NCI-H748 (cell line): ENCODE data around the gene WWP2.
A peak's percentile ranks its signal among the peaks of the same experiment; 100 is the strongest.

Experiments
- DNase-seq: peaks from one replicate; lab custom pipeline; 2025; ENCODE audit not compliant: unreplicated experiment; lab: John Stamatoyannopoulos, UW

WWP2 gene

DNA sequence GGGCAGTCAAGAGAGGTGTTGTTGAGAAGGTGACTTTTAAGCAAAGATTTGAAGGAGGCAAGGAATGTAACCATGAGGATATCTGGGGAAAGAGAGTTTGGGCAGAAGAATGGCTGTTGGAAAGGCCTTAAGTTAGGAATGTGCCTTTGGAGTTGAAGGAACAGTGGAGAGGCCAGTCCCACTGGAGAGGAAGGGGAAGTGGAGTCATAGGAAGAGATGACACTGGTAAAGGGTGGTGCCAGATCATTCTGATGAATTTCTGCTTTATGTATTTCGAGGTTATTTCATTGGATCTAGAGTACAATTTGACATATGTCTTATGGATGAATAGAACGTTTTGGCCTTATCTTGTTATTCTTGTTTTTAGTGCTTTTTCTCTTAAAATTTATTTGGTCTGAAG is 93.5 kb downstream of the WWP2 start:
- no peak for DNase-seq

DNA sequence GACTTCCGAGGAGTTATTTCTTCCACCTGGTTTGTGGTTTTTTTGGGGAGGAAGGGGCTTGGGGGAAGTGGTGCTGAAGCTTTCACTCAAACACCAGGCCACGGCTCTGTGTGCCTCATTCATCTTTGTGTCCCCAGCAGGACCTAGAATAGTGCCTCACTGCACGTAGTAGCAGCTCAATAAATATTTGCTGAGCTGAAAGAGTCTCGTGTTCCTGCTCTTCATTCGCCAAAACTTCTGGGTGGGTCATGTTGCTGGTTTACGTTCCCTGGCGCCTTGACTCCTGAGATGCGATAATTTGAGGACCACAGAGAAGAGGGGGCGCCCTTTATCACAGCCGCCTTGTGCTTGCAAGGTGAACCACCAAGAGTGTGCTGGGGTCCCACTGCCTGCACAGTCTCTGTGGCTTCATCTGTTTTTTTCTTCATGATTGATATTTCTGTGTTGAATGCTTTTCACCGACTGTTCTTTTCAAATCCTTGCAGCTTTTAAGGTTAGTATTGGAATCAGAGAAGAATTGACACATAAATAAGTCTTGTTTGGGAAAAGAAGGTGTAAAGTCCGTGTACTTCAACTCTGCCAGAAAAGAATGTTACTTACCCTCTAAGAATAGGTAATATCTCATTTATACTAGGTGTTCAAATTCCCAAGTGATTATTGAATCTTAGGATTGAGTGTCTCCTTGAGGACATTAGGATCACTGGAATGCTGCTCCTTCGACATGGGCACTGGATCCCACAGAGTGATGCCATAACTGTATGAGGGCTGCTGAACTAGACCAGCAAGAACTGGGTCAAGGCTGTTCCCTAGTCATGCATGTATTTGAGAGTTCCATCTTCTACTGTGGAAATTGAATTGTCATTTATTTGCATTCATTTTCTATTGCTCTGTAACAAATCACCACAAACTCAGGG is 96.3 kb downstream of the WWP2 start:
- no peak for DNase-seq

DNA sequence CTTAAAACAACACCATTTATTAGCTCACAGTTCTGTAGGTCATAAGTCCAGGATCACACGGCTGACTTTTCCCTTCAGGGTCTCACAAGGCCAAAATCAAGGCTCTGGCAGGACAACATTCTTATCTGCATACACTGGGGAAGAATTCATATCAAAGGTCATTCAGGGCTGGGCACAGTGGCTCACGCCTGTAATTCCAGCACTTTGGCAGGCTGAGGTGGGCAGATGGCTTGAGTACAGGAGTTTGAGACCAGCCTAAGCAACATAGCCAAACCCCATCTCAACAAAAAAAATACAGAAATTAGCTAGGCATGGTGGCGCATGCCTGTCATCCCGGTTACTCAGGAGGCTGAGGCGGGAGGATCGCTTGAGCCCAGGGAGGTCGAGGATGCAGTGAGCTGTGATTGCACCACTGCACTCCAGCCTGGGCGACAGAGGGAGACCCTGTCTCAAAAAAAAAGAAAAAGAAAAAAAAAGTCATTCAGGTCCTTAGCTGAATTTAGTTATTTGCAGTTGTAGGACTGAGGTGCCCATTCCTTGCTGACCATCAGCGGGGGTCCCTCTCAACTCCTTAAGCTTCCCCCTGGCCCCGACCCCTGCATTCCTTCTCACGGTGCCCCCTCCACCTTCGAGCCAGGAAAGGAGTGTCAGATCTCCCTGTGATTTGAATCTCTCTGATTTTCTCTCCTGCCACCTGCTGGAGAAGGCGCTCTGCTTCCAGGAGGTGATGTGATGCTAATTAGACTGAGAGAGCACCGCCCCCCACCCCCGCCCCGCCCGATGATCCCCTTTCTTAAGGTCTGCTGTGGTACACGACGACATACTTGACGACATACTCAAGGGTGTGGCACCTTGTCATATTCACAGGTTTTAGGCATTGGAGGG is 97.2 kb downstream of the WWP2 start:
- peak; percentile 2 for DNase-seq

DNA sequence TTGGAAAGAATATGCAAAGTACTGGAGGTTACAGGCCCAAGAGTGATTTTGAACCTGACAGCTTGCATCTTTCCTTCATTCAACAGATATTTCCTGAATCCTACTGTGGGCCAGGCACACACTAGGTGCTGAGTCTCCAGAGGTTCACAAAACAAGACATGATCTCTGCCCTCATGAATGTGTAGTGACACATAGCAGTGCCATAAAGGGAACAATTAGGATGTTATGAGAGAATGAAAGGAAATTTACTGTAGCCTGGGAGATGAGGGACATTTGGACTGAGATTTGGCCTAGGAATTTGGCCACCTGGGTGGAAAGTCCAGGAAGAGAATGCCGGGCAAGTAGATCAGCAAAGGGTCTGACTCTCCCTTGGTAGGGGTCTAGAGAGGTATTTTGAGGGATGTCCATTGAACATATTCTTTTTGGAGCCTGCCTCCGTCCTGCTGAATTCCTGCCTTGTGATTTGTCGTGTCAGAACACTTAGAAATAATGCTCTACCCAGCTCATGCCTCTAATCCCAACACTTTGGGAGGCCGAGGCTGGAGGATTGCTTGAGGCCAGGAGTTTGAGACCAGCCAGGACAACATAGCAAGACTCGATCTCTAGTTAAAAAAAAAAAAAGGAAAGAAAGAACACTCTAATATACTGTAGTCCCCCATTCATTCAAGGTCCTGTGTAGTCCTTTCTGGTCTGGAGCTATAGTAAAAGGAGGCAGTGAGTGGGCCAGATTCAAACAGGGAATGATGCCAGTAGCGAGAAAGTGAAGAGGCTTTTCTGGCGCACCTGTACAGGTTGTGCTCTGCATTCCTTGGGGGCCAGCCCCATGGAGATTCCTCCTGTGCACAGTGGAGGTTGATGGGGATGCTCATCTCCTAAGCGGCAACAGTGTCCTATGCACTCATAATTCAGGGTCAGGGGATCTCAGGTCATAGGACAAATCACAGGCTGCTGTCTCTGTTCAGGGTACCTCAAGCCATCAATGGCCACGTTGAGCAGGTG is 98.4 kb downstream of the WWP2 start:
- no peak for DNase-seq

DNA sequence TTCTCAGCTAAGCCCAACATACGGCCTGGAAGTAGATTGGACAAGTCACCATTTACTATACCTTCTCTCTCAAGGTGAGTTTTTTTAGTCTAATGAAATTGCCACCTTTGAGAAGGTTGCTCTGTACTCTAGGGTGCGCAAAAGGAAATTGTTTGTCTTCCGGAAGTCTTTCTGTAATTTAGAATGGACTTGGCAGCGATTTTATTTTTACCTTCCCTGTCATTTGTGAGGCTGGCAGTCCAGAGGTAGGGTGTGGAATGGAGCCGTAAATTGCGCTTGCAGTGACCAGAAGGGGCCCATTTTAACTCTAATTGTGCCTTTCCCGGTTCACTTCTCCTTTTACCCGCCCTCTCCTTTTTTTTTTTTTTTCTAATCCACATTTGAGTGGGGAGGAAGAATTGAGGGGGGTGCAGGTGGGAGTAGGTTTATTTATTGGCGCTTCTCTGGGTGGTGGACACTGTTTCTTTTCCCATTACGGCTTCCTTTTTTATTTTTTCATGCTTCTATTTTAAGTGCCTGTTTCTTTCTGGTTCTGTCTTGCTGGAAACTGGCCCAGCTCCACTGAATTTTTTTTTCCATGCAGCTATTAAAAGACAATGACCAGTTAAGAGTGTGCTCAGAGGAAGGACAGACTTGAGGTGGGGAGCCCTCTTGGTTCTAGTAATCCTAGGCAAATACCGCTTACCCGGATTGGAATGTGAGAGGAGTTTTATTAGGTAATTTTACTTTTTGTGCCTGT is 99.3 kb downstream of the WWP2 start:
- DNase-seq = peak; percentile 25

DNA sequence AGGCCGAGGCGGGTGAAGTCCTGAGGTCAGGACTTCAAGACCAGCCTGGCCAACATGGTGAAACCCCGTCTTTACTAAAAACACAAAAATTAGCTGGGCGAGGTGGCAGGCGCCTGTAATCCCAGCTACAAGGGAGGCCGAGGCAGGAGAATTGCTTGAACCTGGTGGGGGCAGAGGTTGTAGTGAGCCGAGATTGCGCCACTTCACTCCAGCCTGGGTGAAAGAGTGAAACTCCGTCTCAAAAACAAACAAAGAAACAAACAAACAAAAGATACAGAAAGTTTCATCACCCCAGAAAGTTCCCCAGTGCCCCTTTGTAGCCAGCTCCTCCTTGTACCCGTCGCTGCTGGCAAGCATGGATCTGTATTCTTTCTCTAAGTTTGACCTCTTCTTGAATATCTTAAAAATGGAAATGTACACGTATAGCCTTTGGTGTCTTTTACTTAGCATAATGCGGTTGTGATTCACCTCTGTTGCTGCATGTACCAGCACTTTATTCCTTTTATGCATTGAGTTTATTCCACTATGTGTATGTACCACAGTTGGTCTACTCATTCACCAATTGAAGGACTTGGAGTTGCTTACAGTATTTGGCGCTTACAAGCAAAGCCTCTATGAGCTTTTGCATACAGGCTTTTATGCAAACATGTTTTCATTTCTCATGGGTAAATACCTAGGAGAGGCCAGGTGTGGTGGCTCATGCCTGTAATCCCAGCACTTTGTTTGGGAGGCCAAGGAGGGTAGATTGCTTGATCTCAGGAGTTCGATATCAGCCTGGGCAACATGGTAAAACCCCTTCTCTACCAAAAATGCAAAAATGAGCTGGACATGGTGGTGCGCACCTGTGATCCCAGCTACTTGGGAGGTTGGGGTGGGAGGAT is 101.5 kb downstream of the WWP2 start:
- no peak for DNase-seq

DNA sequence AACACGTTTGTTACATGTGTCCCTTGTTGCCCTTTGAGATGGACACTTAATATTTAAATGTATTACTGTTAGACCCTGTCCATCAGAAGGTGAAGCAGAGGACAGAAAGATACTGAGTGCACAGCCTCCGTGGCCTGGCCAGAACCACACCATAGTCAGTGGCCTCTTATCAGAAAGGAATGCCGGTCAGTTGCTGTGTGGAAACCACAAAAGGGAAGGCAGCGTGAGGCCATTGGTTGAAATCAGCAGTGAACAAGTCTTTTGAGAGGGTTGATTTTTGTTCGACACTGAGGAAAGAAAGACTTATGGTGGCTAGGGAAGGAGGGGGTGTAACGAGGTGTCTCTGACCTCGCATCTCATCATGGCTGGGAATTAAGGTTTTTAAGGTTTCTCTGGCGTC is 103.6 kb downstream of the WWP2 start:
- DNase-seq = no peak

DNA sequence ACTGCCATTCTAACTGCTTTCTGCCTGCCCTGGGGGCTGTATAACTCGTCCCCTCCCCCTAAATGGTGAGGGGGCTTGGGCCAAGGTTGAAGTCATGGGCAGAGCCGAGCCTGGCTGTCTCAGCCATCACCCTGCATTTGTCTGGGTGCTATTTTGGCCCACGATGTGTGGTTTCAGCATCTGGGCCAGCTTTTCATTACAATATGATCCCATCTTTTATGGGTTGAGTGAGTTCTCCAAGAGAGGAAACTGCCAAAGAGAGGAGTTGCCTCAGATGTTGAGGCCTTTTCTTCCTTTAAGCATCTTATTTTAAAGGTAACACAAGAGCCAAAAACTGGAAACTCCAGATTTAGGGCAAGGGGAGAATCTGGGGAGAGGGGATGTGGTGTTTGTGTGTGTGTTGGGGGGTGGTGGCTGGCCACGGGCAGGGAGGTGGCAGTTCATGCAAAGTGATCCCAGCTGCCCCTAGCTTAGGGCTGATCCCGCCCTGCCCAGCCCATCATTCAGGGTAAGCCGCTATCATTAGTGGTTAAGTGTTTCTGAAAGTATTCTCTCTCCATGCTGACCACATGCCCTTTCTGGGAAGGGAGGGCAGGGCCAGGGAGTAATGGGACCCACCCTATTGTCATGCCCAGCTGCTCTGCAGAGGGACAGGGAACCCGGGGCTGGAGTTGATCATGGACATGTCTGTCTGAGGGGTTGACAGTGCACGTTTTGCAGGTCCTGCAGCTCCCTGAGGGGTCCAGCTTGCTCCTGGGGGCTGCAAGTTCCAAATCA is 105.8 kb downstream of the WWP2 start:
- DNase-seq = peak; percentile 35

DNA sequence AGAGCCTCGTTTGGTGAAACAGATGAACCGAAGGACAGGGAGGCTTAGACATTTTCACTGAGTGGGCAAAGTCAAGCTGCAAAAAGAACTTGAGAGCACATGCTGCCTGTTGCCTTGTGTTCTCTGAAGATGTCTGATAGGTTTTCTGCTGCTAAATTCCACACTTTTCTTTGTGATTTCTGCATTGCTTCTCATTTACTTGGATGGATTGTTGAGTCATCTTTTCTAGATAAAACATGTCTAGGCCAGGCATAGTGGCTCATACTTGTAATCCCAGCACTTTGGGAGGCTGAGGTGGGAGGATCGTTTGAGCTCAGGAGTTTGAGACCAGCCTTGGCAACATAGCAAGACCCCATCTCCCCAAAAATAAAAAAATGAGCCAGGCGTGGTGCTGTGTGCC is 108.6 kb downstream of the WWP2 start:
- DNase-seq = no peak

DNA sequence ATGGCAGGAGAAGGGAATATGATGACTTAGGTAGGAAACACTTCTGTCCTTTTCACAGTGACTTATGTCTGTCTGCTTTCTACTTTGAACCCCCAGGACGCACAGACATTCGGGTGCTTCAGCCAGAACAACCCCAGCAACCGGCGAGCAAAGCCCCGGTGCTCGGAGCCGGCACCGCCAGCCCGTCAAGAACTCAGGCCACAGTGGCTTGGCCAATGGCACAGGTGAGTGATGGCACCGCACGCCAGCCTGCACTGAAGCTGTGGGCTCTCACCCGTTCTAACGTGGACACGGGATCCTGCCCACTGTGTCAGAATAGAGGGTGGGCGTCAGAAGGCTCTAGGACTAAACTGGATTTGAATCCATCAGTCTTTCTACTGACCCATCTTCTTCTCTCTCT is 109.6 kb downstream of the WWP2 start:
- no peak for DNase-seq

DNA sequence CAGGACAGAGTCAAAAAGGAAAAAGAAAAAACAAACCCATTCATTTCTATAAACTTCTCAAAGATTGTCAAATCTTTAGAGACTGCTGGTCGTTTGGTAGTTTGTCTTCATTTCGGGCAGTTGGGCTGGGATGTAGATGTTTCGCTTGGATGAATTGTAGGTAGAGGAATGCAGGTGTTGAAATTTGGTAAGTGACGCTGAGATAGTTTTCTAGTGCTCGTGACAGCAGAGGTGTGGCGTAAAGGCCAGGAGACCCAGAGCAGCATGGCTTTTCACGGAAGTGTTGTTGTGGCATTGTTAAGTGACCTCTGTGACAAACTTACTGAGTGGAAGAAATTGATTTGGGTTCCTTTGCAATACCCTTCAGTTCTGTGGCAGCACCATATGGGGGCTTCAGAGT is 110.8 kb downstream of the WWP2 start:
- no peak for DNase-seq

DNA sequence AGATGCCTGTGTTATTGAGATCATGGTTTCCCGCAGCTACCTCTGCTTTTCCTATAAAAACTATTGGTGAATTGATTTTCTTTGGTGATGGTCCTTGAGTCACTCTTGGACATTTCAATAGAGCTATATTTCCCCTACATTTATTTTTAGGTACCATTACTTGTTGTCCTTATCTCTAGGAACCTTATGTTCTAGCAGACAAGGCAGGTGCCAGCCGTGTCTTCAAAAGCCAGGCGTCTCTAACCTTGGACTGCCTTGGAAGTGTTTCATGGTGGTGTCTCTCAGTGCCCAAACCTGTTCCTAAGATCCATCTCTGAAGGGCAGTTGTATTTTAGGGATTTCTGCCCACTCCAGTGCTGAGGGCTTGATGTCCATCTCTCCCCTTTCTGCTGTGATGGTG is 111.7 kb downstream of the WWP2 start:
- no peak for DNase-seq

DNA sequence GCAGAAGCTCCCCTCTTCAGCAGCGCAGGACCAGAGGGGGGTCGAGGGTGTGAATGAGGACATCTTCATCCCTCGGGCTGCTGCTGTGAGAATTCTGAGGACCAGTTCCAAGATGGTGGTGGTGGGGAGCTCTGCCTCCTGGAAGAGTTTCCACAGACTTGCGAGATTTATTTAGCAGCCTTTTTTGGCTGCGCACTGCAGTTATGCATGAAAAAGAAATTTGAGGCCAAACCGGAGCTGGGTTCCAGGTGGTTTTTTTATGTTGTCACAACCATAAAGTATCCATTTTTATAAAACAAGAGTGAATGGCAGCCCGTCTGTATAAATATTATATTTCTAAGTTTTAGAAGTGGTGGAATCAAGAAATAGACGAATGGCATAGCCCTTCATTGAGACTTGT is 112.1 kb downstream of the WWP2 start:
- no peak for DNase-seq

DNA sequence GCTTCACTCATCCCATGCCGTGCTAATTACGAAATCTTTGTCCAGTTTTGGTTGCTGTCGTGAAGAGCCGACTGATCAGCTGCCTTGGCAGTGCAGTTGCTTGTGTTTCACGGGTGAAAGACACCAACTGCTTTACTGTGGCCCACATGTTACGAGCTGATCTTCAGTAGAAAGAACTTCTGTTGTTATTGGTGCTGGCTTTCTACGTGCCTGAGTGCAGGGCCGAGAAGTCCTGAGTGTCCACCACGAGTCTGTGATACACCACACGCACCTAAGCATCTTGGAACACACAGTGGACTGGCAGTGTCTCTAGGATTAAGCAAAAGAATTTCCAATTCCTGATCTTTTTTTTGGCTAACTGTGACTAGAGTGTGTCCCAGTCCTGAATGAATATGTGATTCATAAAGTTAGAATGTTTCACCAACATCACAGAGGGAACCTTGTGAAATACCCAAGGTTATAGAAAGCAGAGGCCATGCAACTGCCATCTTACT is 118.6 kb downstream of the WWP2 start:
- no peak for DNase-seq

DNA sequence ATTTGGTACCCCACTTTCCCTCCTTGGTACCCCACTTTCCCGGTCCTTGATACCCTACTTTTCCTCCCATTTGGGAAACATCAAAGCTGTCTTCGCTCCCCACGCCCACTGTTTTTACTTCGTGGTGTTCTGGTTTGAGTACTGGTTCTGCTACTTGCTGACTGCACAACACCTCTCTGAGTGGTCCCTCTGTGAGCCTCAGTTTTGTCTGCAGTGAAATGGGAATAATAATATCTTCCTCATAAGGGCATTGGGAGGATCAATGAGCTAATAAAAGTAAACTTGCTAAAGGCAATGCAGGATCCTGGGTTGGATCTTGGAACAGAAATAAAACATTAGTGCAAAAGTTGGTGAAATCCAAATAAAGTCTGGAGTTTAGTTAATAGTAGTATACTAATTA is 119.0 kb downstream of the WWP2 start:
- DNase-seq = no peak

DNA sequence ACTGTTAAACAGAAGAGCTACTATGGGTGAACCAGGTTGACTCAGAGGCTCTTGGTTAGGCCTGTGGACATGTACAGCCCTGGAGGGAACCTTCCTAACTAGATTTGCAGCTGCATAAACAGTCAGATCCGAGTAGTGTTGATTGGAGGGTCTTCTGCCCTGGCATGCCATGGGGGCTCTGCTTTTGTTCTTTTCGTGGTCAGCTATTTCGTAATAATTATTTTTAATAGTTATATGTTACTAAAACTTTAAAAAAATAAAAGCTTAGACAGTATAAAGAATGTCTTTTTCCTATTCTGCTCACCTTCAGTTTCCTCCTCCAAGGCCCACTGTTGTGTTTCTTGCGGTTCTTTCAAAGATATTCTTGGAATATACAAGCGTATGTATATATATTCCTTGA is 121.6 kb downstream of the WWP2 start:
- DNase-seq = no peak

DNA sequence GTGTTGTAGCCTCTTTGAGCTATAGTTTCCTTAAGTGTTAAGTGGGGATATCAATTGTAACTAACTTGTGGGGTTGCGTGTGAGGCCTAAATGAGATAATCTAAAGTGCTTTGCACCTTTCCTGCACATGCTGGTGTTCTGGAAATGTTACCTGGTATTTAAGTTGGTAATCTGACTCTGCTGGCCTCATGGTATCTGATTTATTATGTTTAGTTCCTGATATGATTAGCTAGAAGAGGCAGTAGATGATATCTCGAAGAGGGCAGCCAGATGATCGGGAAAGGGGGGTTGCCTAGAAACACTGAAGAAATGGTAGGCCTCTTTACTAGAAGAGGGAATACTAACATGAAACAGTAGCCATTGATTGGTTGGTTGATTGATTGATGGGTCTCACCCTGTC is 123.6 kb downstream of the WWP2 start:
- DNase-seq = no peak

DNA sequence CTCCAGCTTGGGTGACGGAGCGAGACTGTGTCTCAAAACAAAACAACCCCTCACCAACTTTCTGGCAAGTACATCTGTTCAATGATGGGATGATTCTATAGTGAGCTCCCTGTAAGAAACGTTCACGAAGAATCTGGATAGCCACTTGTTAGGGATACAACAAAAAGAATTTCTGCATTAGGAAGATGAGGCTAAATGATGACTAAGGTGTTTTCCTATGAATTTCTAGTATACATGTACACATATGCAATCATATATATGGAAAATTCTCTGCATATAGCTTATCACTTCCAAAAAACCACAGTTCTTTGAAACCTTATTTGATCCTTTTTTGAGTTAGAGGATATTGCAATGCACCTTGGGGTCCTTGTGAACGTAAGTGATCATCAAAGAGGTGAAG is 124.6 kb downstream of the WWP2 start:
- DNase-seq = no peak
